ENCODE results near the gene FAM174C. TPM values are rescaled to one million over a fixed set of nuclear protein-coding genes. Genes with fewer than 3 reads are reported as not detected.

The FAM174C gene
- total RNA-seq, 1 experiment from 2014 or later, result 85.2 TPM

DNA sequence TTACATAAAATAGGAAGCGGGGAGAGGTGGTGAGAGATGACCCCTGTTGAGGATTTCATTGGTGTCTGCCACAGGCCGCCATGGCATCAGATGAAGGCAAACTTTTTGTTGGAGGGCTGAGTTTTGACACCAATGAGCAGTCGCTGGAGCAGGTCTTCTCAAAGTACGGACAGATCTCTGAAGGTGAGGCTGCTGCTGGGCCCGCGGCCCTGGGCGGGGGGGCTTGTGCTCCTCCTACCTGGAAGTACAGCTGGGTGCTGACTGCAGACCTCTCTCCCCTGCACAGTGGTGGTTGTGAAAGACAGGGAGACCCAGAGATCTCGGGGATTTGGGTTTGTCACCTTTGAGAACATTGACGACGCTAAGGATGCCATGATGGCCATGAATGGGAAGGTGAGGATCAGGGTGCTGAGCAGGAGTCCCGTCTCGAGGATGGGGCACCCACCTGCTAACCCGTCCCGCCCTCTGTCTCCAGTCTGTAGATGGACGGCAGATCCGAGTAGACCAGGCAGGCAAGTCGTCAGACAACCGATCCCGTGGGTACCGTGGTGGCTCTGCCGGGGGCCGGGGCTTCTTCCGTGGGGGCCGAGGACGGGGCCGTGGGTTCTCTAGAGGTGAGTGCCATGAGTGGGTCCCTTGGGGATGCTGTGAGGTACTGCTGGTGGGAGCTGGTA, 4.3 kb upstream of the FAM174C start:
- POLR2A ChIA-PET, result interaction anchor here (0.5 to 0.6 kb wide), 2 partner anchors 368 to 1057 kb away, joined by 3 read pairs; partner anchors contain the start of genes LSM7 and SPPL2B
- no peaks in the 10 kb centered on the region for H3K9me3 Mint-ChIP-seq (ENCODE audit: unreplicated experiment)
- peak overlapping the region; percentile 84 for H3K4me3 Mint-ChIP-seq (ENCODE audit: unreplicated experiment)
- no peak for DNase-seq (ENCODE audit: unreplicated experiment)
- intact Hi-C loops (cut with micrococcal nuclease), result loop anchor here (10.0 kb wide), 1 partner anchor 114 kb away; the partner anchor contains the start of gene NDUFS7
- H3K4me1 Mint-ChIP-seq (ENCODE audit: insufficient read depth, unreplicated experiment), result peaks cover 18% of the 10 kb centered on the region
- no TSS peak for BruUV-seq (replicated peaks)
- no peaks in the 10 kb centered on the region for H3K27me3 Mint-ChIP-seq (ENCODE audit: insufficient read depth, unreplicated experiment)
- CTCF ChIA-PET, result interaction anchor here (0.7 kb wide), 2 partner anchors 38 to 244 kb away, joined by 3 read pairs; no protein-coding TSS in a partner anchor
- TF ChIP-seq, protein P1, sequence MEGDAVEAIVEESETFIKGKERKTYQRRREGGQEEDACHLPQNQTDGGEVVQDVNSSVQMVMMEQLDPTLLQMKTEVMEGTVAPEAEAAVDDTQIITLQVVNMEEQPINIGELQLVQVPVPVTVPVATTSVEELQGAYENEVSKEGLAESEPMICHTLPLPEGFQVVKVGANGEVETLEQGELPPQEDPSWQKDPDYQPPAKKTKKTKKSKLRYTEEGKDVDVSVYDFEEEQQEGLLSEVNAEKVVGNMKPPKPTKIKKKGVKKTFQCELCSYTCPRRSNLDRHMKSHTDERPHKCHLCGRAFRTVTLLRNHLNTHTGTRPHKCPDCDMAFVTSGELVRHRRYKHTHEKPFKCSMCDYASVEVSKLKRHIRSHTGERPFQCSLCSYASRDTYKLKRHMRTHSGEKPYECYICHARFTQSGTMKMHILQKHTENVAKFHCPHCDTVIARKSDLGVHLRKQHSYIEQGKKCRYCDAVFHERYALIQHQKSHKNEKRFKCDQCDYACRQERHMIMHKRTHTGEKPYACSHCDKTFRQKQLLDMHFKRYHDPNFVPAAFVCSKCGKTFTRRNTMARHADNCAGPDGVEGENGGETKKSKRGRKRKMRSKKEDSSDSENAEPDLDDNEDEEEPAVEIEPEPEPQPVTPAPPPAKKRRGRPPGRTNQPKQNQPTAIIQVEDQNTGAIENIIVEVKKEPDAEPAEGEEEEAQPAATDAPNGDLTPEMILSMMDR (IDR thresholded peaks at IDR 0.05; ENCODE audit: unreplicated experiment), result no peak
- no peak overlapping the region for H3K27ac Mint-ChIP-seq (ENCODE audit: low read depth, unreplicated experiment)
- peaks cover 74% of the 10 kb centered on the region for H3K36me3 Mint-ChIP-seq (ENCODE audit: insufficient read depth, unreplicated experiment)

DNA sequence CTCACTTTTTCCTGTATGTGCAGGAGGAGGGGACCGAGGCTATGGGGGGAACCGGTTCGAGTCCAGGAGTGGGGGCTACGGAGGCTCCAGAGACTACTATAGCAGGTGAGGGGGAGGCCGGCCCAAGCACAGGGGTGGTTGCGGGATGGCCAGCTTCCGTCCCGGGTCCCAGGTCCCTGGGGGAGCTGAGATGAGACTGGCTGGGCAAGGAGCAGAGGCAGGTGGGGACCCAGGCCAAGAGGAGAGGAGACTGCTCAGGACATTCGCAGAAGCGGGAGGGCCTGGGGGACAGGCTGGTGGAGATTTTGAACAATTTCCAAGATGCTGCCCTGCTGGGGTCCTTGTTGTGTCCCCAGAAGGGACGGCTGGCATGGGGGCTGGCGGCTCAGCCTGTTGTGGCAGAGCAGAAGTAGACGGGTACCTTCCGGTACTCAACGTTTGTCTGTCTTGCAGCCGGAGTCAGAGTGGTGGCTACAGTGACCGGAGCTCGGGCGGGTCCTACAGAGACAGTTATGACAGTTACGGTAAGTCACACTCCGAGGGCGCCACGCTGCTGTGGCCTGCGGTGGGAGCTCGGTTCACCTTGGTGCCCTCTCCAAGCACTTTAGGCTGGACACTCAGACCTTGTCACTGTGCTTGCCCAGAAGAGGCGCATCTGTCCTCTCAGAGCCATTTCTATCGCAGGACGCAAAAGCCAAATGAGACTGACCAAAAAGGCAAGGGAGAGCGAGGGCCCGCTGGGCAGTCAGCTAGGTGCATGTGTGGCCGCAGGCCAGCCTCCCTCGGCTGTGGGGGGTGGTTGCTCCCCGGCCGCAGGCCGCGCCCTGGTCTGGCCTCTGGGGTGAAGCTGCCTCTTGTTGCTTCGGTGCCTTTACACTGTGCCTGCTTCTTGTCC, 3.6 kb upstream of the FAM174C start:
- TF ChIP-seq, protein P1 (IDR thresholded peaks at IDR 0.05; ENCODE audit: unreplicated experiment), result no peak
- ChIA-PET CTCF (interaction anchor here (0.5 to 0.7 kb wide), 3 partner anchors 39 to 243 kb away, joined by 3 read pairs; no protein-coding TSS in a partner anchor), POLR2A (interaction anchor here (0.5 to 2.9 kb wide), 4 partner anchors 10 to 1057 kb away, joined by 3 to 15 read pairs (median 4); partner anchors contain the start of genes LSM7 and SPPL2B)
- peaks cover 21% of the 10 kb centered on the region for H3K4me1 Mint-ChIP-seq (ENCODE audit: insufficient read depth, unreplicated experiment)
- H3K4me3 Mint-ChIP-seq (ENCODE audit: unreplicated experiment), result peak overlapping the region; percentile 84
- no TSS peak for BruUV-seq (replicated peaks)
- no peaks in the 10 kb centered on the region for H3K9me3 Mint-ChIP-seq (ENCODE audit: unreplicated experiment)
- no peak overlapping the region for H3K27ac Mint-ChIP-seq (ENCODE audit: low read depth, unreplicated experiment)
- no peaks in the 10 kb centered on the region for H3K27me3 Mint-ChIP-seq (ENCODE audit: insufficient read depth, unreplicated experiment)
- DNase-seq (ENCODE audit: unreplicated experiment), result no peak
- intact Hi-C loops (cut with micrococcal nuclease), result loop anchor here (10.0 kb wide), 1 partner anchor 113 kb away; the partner anchor contains the start of gene NDUFS7
- peaks cover 72% of the 10 kb centered on the region for H3K36me3 Mint-ChIP-seq (ENCODE audit: insufficient read depth, unreplicated experiment)

DNA sequence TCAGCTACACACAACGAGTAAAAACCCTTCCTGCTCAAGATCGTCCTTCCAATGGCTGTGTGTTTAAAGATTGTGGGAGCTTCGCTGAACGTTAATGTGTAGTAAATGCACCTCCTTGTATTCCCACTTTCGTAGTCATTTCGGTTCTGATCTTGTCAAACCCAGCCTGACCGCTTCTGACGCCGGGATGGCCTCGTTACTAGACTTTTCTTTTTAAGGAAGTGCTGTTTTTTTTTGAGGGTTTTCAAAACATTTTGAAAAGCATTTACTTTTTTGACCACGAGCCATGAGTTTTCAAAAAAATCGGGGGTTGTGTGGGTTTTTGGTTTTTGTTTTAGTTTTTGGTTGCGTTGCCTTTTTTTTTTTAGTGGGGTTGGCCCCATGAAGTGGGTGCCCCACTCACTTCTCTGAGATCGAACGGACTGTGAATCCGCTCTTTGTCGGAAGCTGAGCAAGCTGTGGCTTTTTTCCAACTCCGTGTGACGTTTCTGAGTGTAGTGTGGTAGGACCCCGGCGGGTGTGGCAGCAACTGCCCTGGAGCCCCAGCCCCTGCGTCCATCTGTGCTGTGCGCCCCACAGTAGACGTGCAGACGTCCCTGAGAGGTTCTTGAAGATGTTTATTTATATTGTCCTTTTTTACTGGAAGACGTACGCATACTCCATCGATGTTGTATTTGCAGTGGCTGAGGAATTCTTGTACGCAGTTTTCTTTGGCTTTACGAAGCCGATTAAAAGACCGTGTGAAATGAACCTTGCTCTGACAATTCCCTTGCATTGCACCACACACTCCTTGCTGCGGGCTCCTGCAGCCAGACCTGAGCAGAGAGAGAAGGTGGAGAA, 2.7 kb upstream of the FAM174C start:
- H3K27ac Mint-ChIP-seq (ENCODE audit: low read depth, unreplicated experiment), result no peak overlapping the region
- ChIA-PET POLR2A (interaction anchor here (0.5 to 2.9 kb wide), 7 partner anchors 11 to 159 kb away, joined by 3 to 15 read pairs (median 5); no protein-coding TSS in a partner anchor), CTCF (interaction anchor here (0.5 to 1.9 kb wide), 2 partner anchors 28 to 55 kb away, joined by 3 to 20 read pairs; no protein-coding TSS in a partner anchor)
- H3K4me3 Mint-ChIP-seq (ENCODE audit: unreplicated experiment), result peak overlapping the region; percentile 77
- no peaks in the 10 kb centered on the region for H3K27me3 Mint-ChIP-seq (ENCODE audit: insufficient read depth, unreplicated experiment)
- intact Hi-C loops (cut with micrococcal nuclease), result loop anchor here (10.0 kb wide), 1 partner anchor 112 kb away; the partner anchor contains the start of gene NDUFS7
- H3K4me1 Mint-ChIP-seq (ENCODE audit: insufficient read depth, unreplicated experiment), result peaks cover 24% of the 10 kb centered on the region
- H3K9me3 Mint-ChIP-seq (ENCODE audit: unreplicated experiment), result no peaks in the 10 kb centered on the region
- H3K36me3 Mint-ChIP-seq (ENCODE audit: insufficient read depth, unreplicated experiment), result peaks cover 73% of the 10 kb centered on the region
- TSS peak; percentile 3 for BruUV-seq (replicated peaks)
- no peak for DNase-seq (ENCODE audit: unreplicated experiment)
- TF ChIP-seq, protein P1 (IDR thresholded peaks at IDR 0.05; ENCODE audit: unreplicated experiment), result no peak
